OCI-LY7 (cell line): ENCODE data around the gene CCDC170. TPM values are rescaled to one million over a fixed set of nuclear protein-coding genes. Genes with fewer than 3 reads are reported as not detected.

Experiments used
- BruUV-seq: library from RNA; stranded (reverse); fragments of 400-500 nt; replicated peaks from 2 replicates; lab custom pipeline; 2021; lab: Mats Ljungman, UMichigan
- CTCF ChIA-PET: fragments of 300-600 bp; sonication (Branson Sonifier 250); formaldehyde crosslinking; loops from one replicate; lab custom pipeline; 2022; ENCODE audit warnings: antibody characterized with exemption; ENCODE audit not compliant: unreplicated experiment; lab: Charles Lee
- POLR2A ChIA-PET: fragments of 300-600 bp; sonication (Branson Sonifier 250); formaldehyde crosslinking; loops from one replicate; lab custom pipeline; 2022; ENCODE audit warnings: antibody characterized with exemption; lab: Charles Lee
- DNase-seq: peaks from one replicate; pipeline ENCODE4 v3.0.0-alpha.2; 2015; ENCODE audit warnings: low spot score
- H2AFZ ChIP-seq: fragments of 200-600 bp; sonication (generic), shearing (Covaris generic); 2 replicates; pipeline ENCODE4 v1.6.1; 2014; ENCODE audit warnings: mild to moderate bottlenecking, antibody characterized with exemption, low read length, moderate library complexity
- H3K27ac ChIP-seq: fragments of 200-600 bp; sonication (generic); 2 replicates; pipeline ENCODE4 v1.5.1; 2014; ENCODE audit warnings: mixed run types, low read depth, mild to moderate bottlenecking, moderate library complexity, low read length, inconsistent platforms; ENCODE audit not compliant: poor library complexity, severe bottlenecking
- H3K36me3 ChIP-seq: fragments of 200-600 bp; sonication (generic); 2 replicates; pipeline ENCODE4 v1.6.1; 2014; ENCODE audit warnings: mild to moderate bottlenecking, antibody characterized with exemption, low read length, moderate library complexity, mixed read lengths; ENCODE audit not compliant: insufficient read depth
- H3K4me1 ChIP-seq: fragments of 200-600 bp; sonication (generic); 2 replicates; pipeline ENCODE4 v1.5.1; 2014; ENCODE audit warnings: mild to moderate bottlenecking, low read length; ENCODE audit not compliant: insufficient read depth, poor library complexity, severe bottlenecking
- H3K4me2 ChIP-seq: fragments of 200-600 bp; sonication (generic); 2 replicates; pipeline ENCODE4 v1.6.1; 2014; ENCODE audit warnings: mild to moderate bottlenecking, low read length
- H3K4me3 ChIP-seq: fragments of 200-600 bp; sonication (generic); 2 replicates; pipeline ENCODE4 v1.5.1; 2014; ENCODE audit warnings: mild to moderate bottlenecking, low read depth, low read length; ENCODE audit not compliant: poor library complexity, severe bottlenecking
- H3K79me2 ChIP-seq: fragments of 200-600 bp; sonication (generic); 2 replicates; pipeline ENCODE4 v1.6.1; 2016; ENCODE audit warnings: low read depth, mild to moderate bottlenecking, low read length, moderate library complexity, mixed read lengths; ENCODE audit not compliant: insufficient read depth
- H3K9me2 ChIP-seq: fragments of 200-600 bp; sonication (generic); 2 replicates; pipeline ENCODE4 v1.6.1; 2016; ENCODE audit warnings: mild to moderate bottlenecking, low read length, mixed read lengths; ENCODE audit not compliant: insufficient read depth
- H3K9me3 ChIP-seq: fragments of 200-600 bp; sonication (generic); 2 replicates; pipeline ENCODE4 v1.6.1; 2014; ENCODE audit warnings: mild to moderate bottlenecking, mixed run types, low read length, mixed read lengths
- H4K20me1 ChIP-seq: fragments of 200-600 bp; sonication (generic); 2 replicates; pipeline ENCODE4 v1.6.1; 2014; ENCODE audit warnings: mild to moderate bottlenecking, antibody characterized with exemption, low read length, moderate library complexity, mixed read lengths; ENCODE audit not compliant: insufficient read depth
- EZH2phosphoT487 ChIP-seq: fragments of 200-600 bp; sonication (generic); IDR thresholded peaks from 2 replicates; pipeline ENCODE4 v1.6.1; 2018; ENCODE audit warnings: low read depth, borderline replicate concordance, mild to moderate bottlenecking, mixed run types, antibody characterized with exemption, low read length, moderate library complexity, mixed read lengths
- intact Hi-C: fragments of 100-400 bp; cut with micrococcal nuclease; formaldehyde crosslinking; loops from one replicate; pipeline ENCODE4 v1.10.0; 2022; ENCODE audit not compliant: unreplicated experiment
- total RNA-seq, 2 experiments: library from RNA; depleted of rRNA in 1 of 2; stranded (reverse); fragments of >200 nt in 1 of 2; shearing (Covaris generic) in 1 of 2; gene quantifications; 2 replicates each; pipeline ENCODE4 v1.2.3, GENCODE V29; 2014 to 2022
- TF ChIP-seq, protein P1 (sequence below): fragments of 200-600 bp; sonication (generic); conservative IDR thresholded peaks from 2 replicates; pipeline ENCODE4 v1.5.1; 2014; ENCODE audit warnings: mild to moderate bottlenecking, antibody characterized with exemption, low read length, moderate library complexity, mixed read lengths

The CCDC170 gene
- total RNA-seq, 2 experiments from 2014 or later: not detected

DNA sequence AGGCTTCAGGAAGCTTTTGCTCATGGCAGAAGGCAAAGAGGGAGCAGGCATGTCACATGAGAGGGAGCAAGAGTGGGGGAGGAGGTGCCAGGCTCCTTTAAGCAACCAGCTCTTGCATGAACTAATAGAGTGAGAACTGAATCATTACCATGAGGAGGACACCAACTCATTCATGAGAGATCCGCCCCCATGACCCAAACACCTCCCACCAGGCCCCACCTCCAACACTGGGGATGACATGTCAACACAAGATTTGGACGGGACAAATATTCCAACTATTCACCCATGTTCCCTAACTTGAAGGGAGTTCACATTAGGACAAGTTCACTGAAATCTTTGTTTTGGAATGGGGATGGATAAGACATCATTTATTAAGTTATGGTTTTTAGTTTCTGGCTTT lies 158.5 kb downstream of the CCDC170 start:
- DNase-seq: no peak
- H3K4me2 ChIP-seq: no peak overlapping the region
- no peak overlapping the region for H3K27ac ChIP-seq
- H3K4me1 ChIP-seq: no peaks in the 10 kb centered on the region
- no peaks in the 10 kb centered on the region for H3K9me2 ChIP-seq
- CTCF ChIA-PET: no interaction called here
- POLR2A ChIA-PET: interaction anchor here (0.7 to 1.0 kb wide), 4 partner anchors 162 to 709 kb away, joined by 3 to 9 read pairs (median 3); no protein-coding TSS in a partner anchor
- H3K36me3 ChIP-seq: no peaks in the 10 kb centered on the region
- TF ChIP-seq EZH2phosphoT487: no peak
- TF ChIP-seq, protein P1, sequence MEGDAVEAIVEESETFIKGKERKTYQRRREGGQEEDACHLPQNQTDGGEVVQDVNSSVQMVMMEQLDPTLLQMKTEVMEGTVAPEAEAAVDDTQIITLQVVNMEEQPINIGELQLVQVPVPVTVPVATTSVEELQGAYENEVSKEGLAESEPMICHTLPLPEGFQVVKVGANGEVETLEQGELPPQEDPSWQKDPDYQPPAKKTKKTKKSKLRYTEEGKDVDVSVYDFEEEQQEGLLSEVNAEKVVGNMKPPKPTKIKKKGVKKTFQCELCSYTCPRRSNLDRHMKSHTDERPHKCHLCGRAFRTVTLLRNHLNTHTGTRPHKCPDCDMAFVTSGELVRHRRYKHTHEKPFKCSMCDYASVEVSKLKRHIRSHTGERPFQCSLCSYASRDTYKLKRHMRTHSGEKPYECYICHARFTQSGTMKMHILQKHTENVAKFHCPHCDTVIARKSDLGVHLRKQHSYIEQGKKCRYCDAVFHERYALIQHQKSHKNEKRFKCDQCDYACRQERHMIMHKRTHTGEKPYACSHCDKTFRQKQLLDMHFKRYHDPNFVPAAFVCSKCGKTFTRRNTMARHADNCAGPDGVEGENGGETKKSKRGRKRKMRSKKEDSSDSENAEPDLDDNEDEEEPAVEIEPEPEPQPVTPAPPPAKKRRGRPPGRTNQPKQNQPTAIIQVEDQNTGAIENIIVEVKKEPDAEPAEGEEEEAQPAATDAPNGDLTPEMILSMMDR: no peak
- no peak overlapping the region for H3K4me3 ChIP-seq
- no peaks in the 10 kb centered on the region for H3K79me2 ChIP-seq
- intact Hi-C loops: no loop called here
- H2AFZ ChIP-seq: no peak overlapping the region
- H3K9me3 ChIP-seq: no peaks in the 10 kb centered on the region
- H4K20me1 ChIP-seq: no peaks in the 10 kb centered on the region
- BruUV-seq: no TSS peak

DNA sequence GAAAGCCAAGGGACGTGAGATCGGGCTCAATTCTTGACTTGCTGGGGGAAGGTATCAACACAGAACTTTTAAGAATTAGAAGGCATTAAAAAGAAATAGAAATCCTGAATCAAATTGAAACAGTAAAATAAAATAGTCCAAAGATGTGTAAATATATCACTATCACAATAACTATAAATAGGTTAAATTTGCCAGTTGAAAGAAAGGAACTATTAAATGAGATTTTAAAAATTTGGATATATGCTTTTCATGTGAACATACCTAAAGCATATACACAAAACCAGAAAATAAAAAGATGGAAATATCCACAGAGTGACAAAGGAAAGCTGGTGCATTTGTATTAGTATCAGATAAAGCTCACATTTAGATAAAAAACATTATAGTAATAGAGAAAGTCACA lies 161.3 kb downstream of the CCDC170 start:
- H3K4me2 ChIP-seq: no peak overlapping the region
- no peaks in the 10 kb centered on the region for H4K20me1 ChIP-seq
- TF ChIP-seq, protein P1: no peak
- TF ChIP-seq EZH2phosphoT487: no peak
- no peak overlapping the region for H2AFZ ChIP-seq
- ChIA-PET POLR2A (interaction anchor here (0.6 to 1.1 kb wide), 2 partner anchors 15 to 392 kb away, joined by 3 to 6 read pairs; no protein-coding TSS in a partner anchor), CTCF (no interaction called here)
- H3K4me1 ChIP-seq: no peaks in the 10 kb centered on the region
- H3K36me3 ChIP-seq: no peaks in the 10 kb centered on the region
- H3K27ac ChIP-seq: no peak overlapping the region
- no peak overlapping the region for H3K4me3 ChIP-seq
- intact Hi-C loops: no loop called here
- no peaks in the 10 kb centered on the region for H3K79me2 ChIP-seq
- BruUV-seq: no TSS peak
- DNase-seq: no peak
- no peaks in the 10 kb centered on the region for H3K9me3 ChIP-seq
- H3K9me2 ChIP-seq: no peaks in the 10 kb centered on the region

DNA sequence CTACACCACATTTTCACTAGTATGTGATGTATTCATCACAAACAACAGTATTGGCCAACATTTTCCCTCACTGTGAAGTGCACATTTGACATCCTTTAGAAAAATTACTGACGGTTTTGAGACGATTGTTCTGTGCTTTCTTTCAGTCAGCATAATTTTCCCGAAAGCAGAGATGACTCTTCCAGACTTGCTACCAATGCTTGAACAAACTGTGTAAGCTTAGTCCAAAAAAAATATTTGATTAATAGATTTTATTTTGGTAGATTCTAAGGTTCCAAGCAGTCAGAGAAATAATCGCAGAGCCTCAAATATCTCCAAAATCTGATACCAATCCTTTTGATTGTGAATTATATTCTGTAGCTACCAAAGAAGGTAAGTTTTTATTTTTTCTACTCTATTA lies 162.6 kb downstream of the CCDC170 start:
- no peak overlapping the region for H2AFZ ChIP-seq
- ChIA-PET POLR2A (interaction anchor here (0.9 to 1.1 kb wide), 3 partner anchors 13 to 301 kb away, joined by 3 to 5 read pairs (median 3); no protein-coding TSS in a partner anchor), CTCF (no interaction called here)
- no peak overlapping the region for H3K4me3 ChIP-seq
- no peak overlapping the region for H3K4me2 ChIP-seq
- DNase-seq: no peak
- H4K20me1 ChIP-seq: no peaks in the 10 kb centered on the region
- intact Hi-C loops: no loop called here
- no peaks in the 10 kb centered on the region for H3K9me2 ChIP-seq
- H3K27ac ChIP-seq: no peak overlapping the region
- no peaks in the 10 kb centered on the region for H3K79me2 ChIP-seq
- no peaks in the 10 kb centered on the region for H3K9me3 ChIP-seq
- no peaks in the 10 kb centered on the region for H3K36me3 ChIP-seq
- no peak for TF ChIP-seq EZH2phosphoT487
- TF ChIP-seq, protein P1: no peak
- no TSS peak for BruUV-seq
- H3K4me1 ChIP-seq: no peaks in the 10 kb centered on the region
